SK-N-SH treated with all-trans-retinoic acid at 6 μM for 48 hours (cell line): ENCODE measurements around the gene PSME2.

ENCODE experiments used
- ATAC-seq: fragments of 200-7000 bp; cut with Tn5 transposase; 3 replicates; pipeline ENCODE4 v1.9.1; 2020; ENCODE audit warnings: mild to moderate bottlenecking, moderate library complexity
- ARNTL ChIP-seq: fragments of 450-650 bp; formaldehyde crosslinking; IDR thresholded peaks from 2 replicates; pipeline ENCODE4 v1.5.0; 2020; ENCODE audit warnings: low read depth, mild to moderate bottlenecking, moderate library complexity, borderline replicate concordance
- BACH2 ChIP-seq: fragments of 250-450 bp; sonication (Bioruptor Pico); IDR thresholded peaks from 2 replicates; pipeline ENCODE4 v1.9.0; 2021; ENCODE audit warnings: mild to moderate bottlenecking, borderline replicate concordance
- CSDC2 ChIP-seq: fragments of 250-450 bp; sonication (Bioruptor Pico); IDR thresholded peaks from 2 replicates; pipeline ENCODE4 v1.5.0; 2020; ENCODE audit warnings: mild to moderate bottlenecking, moderate library complexity
- GLIS3 ChIP-seq: fragments of 250-450 bp; sonication (Bioruptor Pico); IDR thresholded peaks from 2 replicates; pipeline ENCODE4 v1.5.0; 2020; ENCODE audit warnings: mild to moderate bottlenecking, moderate library complexity
- ISL1 ChIP-seq: fragments of 250-450 bp; sonication (Bioruptor Pico); IDR thresholded peaks from 2 replicates; pipeline ENCODE4 v2.1.2; 2022; ENCODE audit warnings: mild to moderate bottlenecking, moderate library complexity
- OSR1 ChIP-seq: fragments of 250-450 bp; sonication (Bioruptor Pico); IDR thresholded peaks from 2 replicates; pipeline ENCODE4 v1.8.0; 2022; ENCODE audit warnings: moderate library complexity, mild to moderate bottlenecking, inconsistent platforms
- PATZ1 ChIP-seq: fragments of 250-450 bp; sonication (Bioruptor Pico); IDR thresholded peaks from 2 replicates; pipeline ENCODE4 v1.8.0; 2020; ENCODE audit warnings: mild to moderate bottlenecking, moderate library complexity, borderline replicate concordance
- PPARA ChIP-seq: fragments of 250-450 bp; sonication (Bioruptor Pico); IDR thresholded peaks from 2 replicates; pipeline ENCODE4 v1.5.0; 2020; ENCODE audit warnings: mild to moderate bottlenecking, borderline replicate concordance
- RARB ChIP-seq: fragments of 250-450 bp; sonication (Bioruptor Pico); IDR thresholded peaks from 2 replicates; pipeline ENCODE4 v1.8.0; 2021; ENCODE audit warnings: mild to moderate bottlenecking, moderate library complexity
- SNAI2 ChIP-seq: fragments of 250-450 bp; sonication (Bioruptor Pico); IDR thresholded peaks from 2 replicates; pipeline ENCODE4 v1.5.0; 2020; ENCODE audit warnings: mild to moderate bottlenecking, moderate library complexity
- TCF4 ChIP-seq: fragments of 250-450 bp; sonication (Bioruptor Pico); IDR thresholded peaks from 2 replicates; pipeline ENCODE4 v1.8.0; 2021; ENCODE audit warnings: mild to moderate bottlenecking, moderate library complexity, borderline replicate concordance
- TOX ChIP-seq: fragments of 250-450 bp; sonication (Bioruptor Pico); IDR thresholded peaks from 2 replicates; pipeline ENCODE4 v1.8.0; 2021; ENCODE audit warnings: mild to moderate bottlenecking, moderate library complexity, borderline replicate concordance
- ZC3H10 ChIP-seq: fragments of 250-450 bp; sonication (Bioruptor Pico); IDR thresholded peaks from 2 replicates; pipeline ENCODE4 v1.5.1; 2021; ENCODE audit warnings: mild to moderate bottlenecking, moderate library complexity
- ZFP3 ChIP-seq: fragments of 250-450 bp; sonication (Bioruptor Pico); IDR thresholded peaks from 2 replicates; pipeline ENCODE4 v1.5.0; 2020; ENCODE audit warnings: mild to moderate bottlenecking, moderate library complexity
- ZFP30 ChIP-seq: fragments of 450-650 bp; formaldehyde crosslinking; IDR thresholded peaks from 2 replicates; pipeline ENCODE4 v1.5.0; 2022; ENCODE audit warnings: mild to moderate bottlenecking, moderate library complexity
- ZNF70 ChIP-seq: fragments of 450-650 bp; formaldehyde crosslinking; IDR thresholded peaks from 2 replicates; pipeline ENCODE4 v1.5.0; 2020; ENCODE audit warnings: mild to moderate bottlenecking, moderate library complexity
- ZNF8 ChIP-seq: fragments of 450-650 bp; formaldehyde crosslinking; IDR thresholded peaks from 2 replicates; pipeline ENCODE4 v1.5.0; 2020; ENCODE audit warnings: mild to moderate bottlenecking, moderate library complexity
- TF ChIP-seq, protein P1 (sequence below): fragments of 250-450 bp; sonication (Bioruptor Pico); IDR thresholded peaks from 2 replicates; pipeline ENCODE4 v1.5.1; 2020; ENCODE audit warnings: low read depth, mild to moderate bottlenecking, moderate library complexity
- TF ChIP-seq, protein P2 (sequence below): fragments of 250-450 bp; sonication (Bioruptor Pico); IDR thresholded peaks from 2 replicates; pipeline ENCODE4 v1.5.1; 2021; ENCODE audit warnings: mild to moderate bottlenecking, moderate library complexity
- TF ChIP-seq, protein P3 (sequence below): fragments of 250-450 bp; sonication (Bioruptor Pico); IDR thresholded peaks from 2 replicates; pipeline ENCODE4 v1.5.0; 2020; ENCODE audit warnings: mild to moderate bottlenecking, moderate library complexity
- TF ChIP-seq, protein P4 (sequence below): fragments of 250-450 bp; sonication (Bioruptor Pico); IDR thresholded peaks from 2 replicates; pipeline ENCODE4 v1.8.0; 2021; ENCODE audit warnings: low read depth, mild to moderate bottlenecking, moderate library complexity, borderline replicate concordance

The PSME2 gene

GRCh38 chr14:24127673-24128072, 18.7 kb downstream of the PSME2 start:
- TF ChIP-seq ARNTL: no peak
- TF ChIP-seq, protein P1, sequence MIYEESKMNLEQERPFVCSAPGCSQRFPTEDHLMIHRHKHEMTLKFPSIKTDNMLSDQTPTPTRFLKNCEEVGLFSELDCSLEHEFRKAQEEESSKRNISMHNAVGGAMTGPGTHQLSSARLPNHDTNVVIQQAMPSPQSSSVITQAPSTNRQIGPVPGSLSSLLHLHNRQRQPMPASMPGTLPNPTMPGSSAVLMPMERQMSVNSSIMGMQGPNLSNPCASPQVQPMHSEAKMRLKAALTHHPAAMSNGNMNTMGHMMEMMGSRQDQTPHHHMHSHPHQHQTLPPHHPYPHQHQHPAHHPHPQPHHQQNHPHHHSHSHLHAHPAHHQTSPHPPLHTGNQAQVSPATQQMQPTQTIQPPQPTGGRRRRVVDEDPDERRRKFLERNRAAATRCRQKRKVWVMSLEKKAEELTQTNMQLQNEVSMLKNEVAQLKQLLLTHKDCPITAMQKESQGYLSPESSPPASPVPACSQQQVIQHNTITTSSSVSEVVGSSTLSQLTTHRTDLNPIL (CRISPR knock-in tag): no peak
- no peak for TF ChIP-seq ZNF70
- TF ChIP-seq, protein P2, sequence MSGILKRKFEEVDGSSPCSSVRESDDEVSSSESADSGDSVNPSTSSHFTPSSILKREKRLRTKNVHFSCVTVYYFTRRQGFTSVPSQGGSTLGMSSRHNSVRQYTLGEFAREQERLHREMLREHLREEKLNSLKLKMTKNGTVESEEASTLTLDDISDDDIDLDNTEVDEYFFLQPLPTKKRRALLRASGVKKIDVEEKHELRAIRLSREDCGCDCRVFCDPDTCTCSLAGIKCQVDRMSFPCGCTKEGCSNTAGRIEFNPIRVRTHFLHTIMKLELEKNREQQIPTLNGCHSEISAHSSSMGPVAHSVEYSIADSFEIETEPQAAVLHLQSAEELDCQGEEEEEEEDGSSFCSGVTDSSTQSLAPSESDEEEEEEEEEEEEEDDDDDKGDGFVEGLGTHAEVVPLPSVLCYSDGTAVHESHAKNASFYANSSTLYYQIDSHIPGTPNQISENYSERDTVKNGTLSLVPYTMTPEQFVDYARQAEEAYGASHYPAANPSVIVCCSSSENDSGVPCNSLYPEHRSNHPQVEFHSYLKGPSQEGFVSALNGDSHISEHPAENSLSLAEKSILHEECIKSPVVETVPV (CRISPR knock-in tag): no peak
- no peak for ATAC-seq

DNA sequence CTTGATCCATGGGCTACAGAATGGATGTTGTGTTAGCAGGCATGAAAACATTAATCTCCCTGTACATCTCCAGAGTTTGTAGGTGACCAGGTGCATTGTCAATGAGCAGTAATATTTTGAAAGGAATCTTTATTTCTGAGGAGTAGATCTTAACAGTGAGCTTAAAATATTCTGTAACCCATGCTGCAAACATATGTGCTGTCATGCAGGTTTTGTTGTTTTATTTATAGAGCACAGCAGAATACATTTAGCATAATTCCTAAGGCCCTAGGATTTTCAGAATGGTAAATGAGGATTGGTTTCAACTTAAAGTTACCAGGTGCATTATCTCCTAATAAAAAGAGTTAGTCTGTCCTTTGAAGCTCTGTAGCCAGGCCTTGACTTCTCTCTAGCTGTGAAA, 19.5 kb downstream of the PSME2 start:
- TF ChIP-seq CSDC2 (CRISPR knock-in tag) (no peak), BACH2 (CRISPR knock-in tag) (no peak), TOX (no peak), ZNF8 (CRISPR knock-in tag) (no peak), GLIS3 (CRISPR knock-in tag) (no peak), SNAI2 (CRISPR knock-in tag) (no peak), ZFP30 (CRISPR knock-in tag) (no peak), PPARA (CRISPR knock-in tag) (no peak), PATZ1 (CRISPR knock-in tag) (no peak), ZC3H10 (CRISPR knock-in tag) (no peak), TCF4 (CRISPR knock-in tag) (no peak), ARNTL (no peak), RARB (CRISPR knock-in tag) (no peak), ISL1 (CRISPR knock-in tag) (no peak), OSR1 (no peak), ZFP3 (CRISPR knock-in tag) (no peak)
- TF ChIP-seq, protein P1 (CRISPR knock-in tag): no peak
- TF ChIP-seq, protein P3, sequence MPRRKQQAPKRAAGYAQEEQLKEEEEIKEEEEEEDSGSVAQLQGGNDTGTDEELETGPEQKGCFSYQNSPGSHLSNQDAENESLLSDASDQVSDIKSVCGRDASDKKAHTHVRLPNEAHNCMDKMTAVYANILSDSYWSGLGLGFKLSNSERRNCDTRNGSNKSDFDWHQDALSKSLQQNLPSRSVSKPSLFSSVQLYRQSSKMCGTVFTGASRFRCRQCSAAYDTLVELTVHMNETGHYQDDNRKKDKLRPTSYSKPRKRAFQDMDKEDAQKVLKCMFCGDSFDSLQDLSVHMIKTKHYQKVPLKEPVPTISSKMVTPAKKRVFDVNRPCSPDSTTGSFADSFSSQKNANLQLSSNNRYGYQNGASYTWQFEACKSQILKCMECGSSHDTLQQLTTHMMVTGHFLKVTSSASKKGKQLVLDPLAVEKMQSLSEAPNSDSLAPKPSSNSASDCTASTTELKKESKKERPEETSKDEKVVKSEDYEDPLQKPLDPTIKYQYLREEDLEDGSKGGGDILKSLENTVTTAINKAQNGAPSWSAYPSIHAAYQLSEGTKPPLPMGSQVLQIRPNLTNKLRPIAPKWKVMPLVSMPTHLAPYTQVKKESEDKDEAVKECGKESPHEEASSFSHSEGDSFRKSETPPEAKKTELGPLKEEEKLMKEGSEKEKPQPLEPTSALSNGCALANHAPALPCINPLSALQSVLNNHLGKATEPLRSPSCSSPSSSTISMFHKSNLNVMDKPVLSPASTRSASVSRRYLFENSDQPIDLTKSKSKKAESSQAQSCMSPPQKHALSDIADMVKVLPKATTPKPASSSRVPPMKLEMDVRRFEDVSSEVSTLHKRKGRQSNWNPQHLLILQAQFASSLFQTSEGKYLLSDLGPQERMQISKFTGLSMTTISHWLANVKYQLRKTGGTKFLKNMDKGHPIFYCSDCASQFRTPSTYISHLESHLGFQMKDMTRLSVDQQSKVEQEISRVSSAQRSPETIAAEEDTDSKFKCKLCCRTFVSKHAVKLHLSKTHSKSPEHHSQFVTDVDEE (CRISPR knock-in tag): no peak
- TF ChIP-seq, protein P4, sequence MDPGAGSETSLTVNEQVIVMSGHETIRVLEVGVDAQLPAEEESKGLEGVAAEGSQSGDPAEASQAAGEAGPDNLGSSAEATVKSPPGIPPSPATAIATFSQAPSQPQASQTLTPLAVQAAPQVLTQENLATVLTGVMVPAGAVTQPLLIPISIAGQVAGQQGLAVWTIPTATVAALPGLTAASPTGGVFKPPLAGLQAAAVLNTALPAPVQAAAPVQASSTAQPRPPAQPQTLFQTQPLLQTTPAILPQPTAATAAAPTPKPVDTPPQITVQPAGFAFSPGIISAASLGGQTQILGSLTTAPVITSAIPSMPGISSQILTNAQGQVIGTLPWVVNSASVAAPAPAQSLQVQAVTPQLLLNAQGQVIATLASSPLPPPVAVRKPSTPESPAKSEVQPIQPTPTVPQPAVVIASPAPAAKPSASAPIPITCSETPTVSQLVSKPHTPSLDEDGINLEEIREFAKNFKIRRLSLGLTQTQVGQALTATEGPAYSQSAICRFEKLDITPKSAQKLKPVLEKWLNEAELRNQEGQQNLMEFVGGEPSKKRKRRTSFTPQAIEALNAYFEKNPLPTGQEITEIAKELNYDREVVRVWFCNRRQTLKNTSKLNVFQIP (CRISPR knock-in tag): no peak
- no peak for ATAC-seq
